ENCODE data around the gene TNS1. TPM values are rescaled to one million over a fixed set of nuclear protein-coding genes. Genes with fewer than 3 reads are reported as not detected.

TNS1 gene
- total RNA-seq, 1 donor from 2014 or later: 505 TPM

DNA sequence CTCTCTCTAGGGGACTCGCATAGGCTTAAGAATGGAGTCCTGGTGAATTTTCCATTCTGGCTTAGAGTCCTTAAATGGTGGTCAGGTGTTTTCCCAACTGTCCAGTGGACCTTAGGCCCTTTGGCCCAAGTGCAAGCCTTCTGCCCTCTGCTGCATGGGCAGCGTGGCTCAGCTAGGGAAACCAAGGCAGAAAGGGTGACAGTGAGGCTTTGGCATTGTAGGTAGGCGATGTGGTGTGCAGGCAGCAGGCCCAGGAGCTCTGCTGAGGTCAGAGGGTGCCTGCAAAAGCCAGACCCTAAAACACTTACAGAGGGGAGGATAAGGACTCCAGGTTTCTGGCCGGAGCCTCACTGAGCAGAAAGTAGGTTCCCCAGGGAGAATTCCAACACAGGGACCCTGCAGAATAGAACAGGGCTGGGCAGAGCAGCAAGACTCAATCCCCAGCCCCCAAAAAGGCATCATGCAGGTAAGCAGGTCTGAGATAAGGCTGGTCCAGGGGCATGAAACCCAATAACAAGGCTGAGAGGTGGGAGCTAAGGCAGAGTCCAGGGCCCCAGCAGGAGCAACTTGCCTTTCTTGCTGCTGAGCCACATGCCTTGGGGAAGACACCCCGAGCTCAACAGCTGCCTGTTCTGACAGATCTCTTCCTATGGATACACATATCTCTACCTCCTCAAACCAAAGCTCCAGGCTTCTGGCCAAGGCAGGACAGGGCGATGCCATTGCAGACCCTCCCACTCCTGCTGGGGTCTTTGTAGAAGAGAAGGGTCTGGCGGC lies 199.7 kb downstream of the TNS1 start:
- Histone ChIP-seq H3K36me3 (peaks cover 88% of the 10 kb centered on the region), H3K9me3 (no peaks in the 10 kb centered on the region), H3K27me3 (ENCODE audit: low read depth) (no peaks in the 10 kb centered on the region), H3K4me3 (no peak overlapping the region), H3K27ac (no peak overlapping the region), H3K4me1 (peaks cover 47% of the 10 kb centered on the region)
- TF ChIP-seq, protein P1, sequence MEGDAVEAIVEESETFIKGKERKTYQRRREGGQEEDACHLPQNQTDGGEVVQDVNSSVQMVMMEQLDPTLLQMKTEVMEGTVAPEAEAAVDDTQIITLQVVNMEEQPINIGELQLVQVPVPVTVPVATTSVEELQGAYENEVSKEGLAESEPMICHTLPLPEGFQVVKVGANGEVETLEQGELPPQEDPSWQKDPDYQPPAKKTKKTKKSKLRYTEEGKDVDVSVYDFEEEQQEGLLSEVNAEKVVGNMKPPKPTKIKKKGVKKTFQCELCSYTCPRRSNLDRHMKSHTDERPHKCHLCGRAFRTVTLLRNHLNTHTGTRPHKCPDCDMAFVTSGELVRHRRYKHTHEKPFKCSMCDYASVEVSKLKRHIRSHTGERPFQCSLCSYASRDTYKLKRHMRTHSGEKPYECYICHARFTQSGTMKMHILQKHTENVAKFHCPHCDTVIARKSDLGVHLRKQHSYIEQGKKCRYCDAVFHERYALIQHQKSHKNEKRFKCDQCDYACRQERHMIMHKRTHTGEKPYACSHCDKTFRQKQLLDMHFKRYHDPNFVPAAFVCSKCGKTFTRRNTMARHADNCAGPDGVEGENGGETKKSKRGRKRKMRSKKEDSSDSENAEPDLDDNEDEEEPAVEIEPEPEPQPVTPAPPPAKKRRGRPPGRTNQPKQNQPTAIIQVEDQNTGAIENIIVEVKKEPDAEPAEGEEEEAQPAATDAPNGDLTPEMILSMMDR (IDR thresholded peaks at IDR 0.05): no peak
- ATAC-seq: no peak
- intact Hi-C loops (cut with DNase I): no loop called here
- DNase-seq: no peak

DNA sequence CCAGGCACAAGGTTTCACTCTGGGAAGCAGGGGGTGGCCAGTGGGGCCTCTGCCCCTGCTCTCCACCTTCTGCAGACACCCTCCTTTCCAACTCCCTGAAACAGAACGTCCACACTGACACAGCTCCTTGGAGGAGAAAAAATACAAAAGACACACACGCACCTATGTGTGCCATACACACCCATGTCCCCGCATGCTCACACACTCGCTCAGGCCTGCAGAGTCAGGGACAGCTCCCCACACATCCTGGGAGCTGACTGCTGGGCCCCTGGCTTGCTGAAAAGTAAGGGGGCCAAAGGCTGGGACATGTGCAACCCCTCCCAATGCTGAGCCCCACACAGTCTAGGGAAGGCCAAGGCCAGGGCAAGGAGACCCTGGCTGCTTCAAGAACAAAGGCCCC lies 200.5 kb downstream of the TNS1 start:
- H3K27ac ChIP-seq: peak overlapping the region; percentile 12
- H3K4me1 ChIP-seq: peaks cover 46% of the 10 kb centered on the region
- no peak for ATAC-seq
- no peak overlapping the region for H3K4me3 ChIP-seq
- H3K36me3 ChIP-seq: peaks cover 80% of the 10 kb centered on the region
- no peaks in the 10 kb centered on the region for H3K27me3 ChIP-seq (ENCODE audit: low read depth)
- H3K9me3 ChIP-seq: no peaks in the 10 kb centered on the region
- intact Hi-C loops (cut with DNase I): no loop called here
- TF ChIP-seq, protein P1 (IDR thresholded peaks at IDR 0.05): no peak
- no peak for DNase-seq

DNA sequence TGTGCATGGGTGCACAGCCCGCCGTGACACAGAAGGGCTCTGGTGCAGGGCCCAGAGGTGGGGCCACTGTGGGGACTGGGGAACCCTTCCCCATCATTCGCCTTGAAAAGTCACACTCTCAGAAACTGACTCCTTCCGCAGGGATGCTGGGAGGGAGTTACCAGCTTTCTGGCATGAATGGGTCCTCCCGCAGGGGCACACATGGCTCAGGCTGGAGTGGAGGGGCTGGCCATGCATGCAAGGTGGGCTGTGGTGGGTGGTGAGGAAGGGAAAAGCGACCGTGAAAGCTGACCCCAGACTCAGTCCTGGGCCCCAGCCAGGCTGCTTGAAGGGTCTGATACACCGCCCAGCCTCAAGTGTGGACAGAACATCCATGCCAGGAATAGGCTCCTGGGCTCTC lies 201.1 kb downstream of the TNS1 start:
- H3K9me3 ChIP-seq: no peaks in the 10 kb centered on the region
- DNase-seq: no peak
- no peaks in the 10 kb centered on the region for H3K27me3 ChIP-seq (ENCODE audit: low read depth)
- H3K27ac ChIP-seq: peak overlapping the region; percentile 12
- intact Hi-C loops (cut with DNase I): no loop called here
- ATAC-seq: no peak
- H3K4me1 ChIP-seq: peaks cover 46% of the 10 kb centered on the region
- peaks cover 74% of the 10 kb centered on the region for H3K36me3 ChIP-seq
- no peak overlapping the region for H3K4me3 ChIP-seq
- TF ChIP-seq, protein P1 (IDR thresholded peaks at IDR 0.05): no peak

DNA sequence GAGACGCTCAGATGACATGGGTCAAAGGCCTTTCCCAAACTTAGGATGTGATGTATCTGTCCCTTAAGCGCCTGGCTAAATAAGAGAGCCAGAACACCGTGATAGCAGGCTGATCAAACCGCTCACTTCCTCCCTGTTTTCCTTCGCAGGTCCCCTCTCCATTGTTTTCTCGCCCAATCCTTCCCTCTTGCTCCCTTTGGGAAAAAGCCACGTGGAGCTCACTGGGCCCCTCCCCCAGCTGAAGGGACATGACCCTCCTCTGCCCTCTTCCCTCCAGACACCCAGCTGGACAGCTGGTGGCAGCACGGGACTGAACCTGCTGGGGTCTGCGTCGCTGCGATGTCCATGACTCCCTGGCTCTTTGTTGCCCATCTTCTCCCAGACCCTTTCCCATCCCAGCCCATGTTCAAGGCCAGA lies 201.7 kb downstream of the TNS1 start:
- H3K9me3 ChIP-seq: no peaks in the 10 kb centered on the region
- H3K4me1 ChIP-seq: peaks cover 45% of the 10 kb centered on the region
- peak overlapping the region; percentile 12 for H3K27ac ChIP-seq
- ATAC-seq: no peak
- no peak for DNase-seq
- TF ChIP-seq, protein P1 (IDR thresholded peaks at IDR 0.05): no peak
- intact Hi-C loops (cut with DNase I): no loop called here
- no peak overlapping the region for H3K4me3 ChIP-seq
- H3K27me3 ChIP-seq (ENCODE audit: low read depth): no peaks in the 10 kb centered on the region
- peaks cover 68% of the 10 kb centered on the region for H3K36me3 ChIP-seq

DNA sequence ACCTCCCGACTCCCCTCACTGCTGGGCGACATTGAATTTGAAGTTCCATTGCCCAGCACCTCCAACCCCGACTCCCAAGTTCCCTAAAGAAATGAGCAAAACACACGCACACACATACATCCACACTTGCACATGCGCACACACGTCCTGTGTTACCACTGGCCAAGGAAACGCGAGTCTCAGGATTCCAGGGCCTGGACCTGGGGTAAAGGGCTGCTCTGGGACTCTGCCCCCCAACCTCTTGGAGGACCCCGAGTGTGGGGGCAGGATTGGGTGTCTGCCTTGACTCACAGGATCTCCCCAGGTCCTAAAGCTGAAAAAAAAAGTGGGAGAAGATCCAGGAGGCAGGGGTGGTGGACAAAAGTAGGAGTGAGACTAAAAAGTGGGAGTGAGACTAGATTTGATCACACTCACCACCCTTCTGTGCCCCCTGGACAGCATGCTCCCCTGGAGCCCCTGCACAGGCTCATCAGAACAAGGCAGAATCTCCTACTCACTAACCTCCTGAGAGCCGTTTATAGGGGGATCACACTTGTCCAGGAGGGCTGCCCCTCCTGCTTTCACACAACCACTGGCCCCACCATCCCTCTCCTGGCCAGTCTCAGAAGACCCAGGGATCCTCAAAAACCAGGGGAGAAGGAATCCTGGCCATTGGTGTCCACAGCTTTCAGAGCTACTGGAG lies 202.2 kb downstream of the TNS1 start:
- Histone ChIP-seq H3K36me3 (peaks cover 65% of the 10 kb centered on the region), H3K4me3 (no peak overlapping the region), H3K27ac (peak overlapping the region; percentile 12), H3K27me3 (ENCODE audit: low read depth) (no peaks in the 10 kb centered on the region), H3K4me1 (peaks cover 47% of the 10 kb centered on the region), H3K9me3 (no peaks in the 10 kb centered on the region)
- TF ChIP-seq, protein P1 (IDR thresholded peaks at IDR 0.05): no peak
- intact Hi-C loops (cut with DNase I): no loop called here
- DNase-seq (no peak), ATAC-seq (no peak)
